HG03342 (cell line): ENCODE results near the gene TXNDC11.

Source experiments
- ATAC-seq: cut with Tn5 transposase; IDR thresholded peaks from one replicate; pipeline ENCODE4 v1.9.1; 2021; ENCODE audit warnings: mild to moderate bottlenecking, moderate library complexity; ENCODE audit not compliant: unreplicated experiment

TXNDC11 gene

GRCh38 chr16:11721781-11722467 is 20.7 kb downstream of the TXNDC11 start:
- ATAC-seq, result no peak

GRCh38 chr16:11719762-11720161 is 22.9 kb downstream of the TXNDC11 start:
- no peak for ATAC-seq

GRCh38 chr16:11719171-11719570 is 23.5 kb downstream of the TXNDC11 start:
- no peak for ATAC-seq

GRCh38 chr16:11717811-11718210 is 24.8 kb downstream of the TXNDC11 start:
- ATAC-seq, result no peak

GRCh38 chr16:11716336-11716735 is 26.3 kb downstream of the TXNDC11 start:
- no peak for ATAC-seq

GRCh38 chr16:11715246-11715947 is 27.3 kb downstream of the TXNDC11 start:
- no peak for ATAC-seq

- ATAC-seq, result no peak
These were observed 30.5 kb downstream of the TXNDC11 start for GRCh38 chr16:11712122-11712521.

GRCh38 chr16:11711662-11712061 is 31.0 kb downstream of the TXNDC11 start:
- ATAC-seq, result no peak

GRCh38 chr16:11708421-11708820 is 34.2 kb downstream of the TXNDC11 start:
- no peak for ATAC-seq

- no peak for ATAC-seq
These were observed 34.9 kb downstream of the TXNDC11 start for GRCh38 chr16:11707679-11708197.

GRCh38 chr16:11706180-11706742 is 36.4 kb downstream of the TXNDC11 start:
- ATAC-seq, result no peak

GRCh38 chr16:11705311-11706025 is 37.2 kb downstream of the TXNDC11 start:
- ATAC-seq, result no peak

GRCh38 chr16:11700264-11701029 is 42.2 kb downstream of the TXNDC11 start:
- no peak for ATAC-seq

GRCh38 chr16:11699234-11699894 is 43.3 kb downstream of the TXNDC11 start:
- no peak for ATAC-seq

GRCh38 chr16:11698271-11698689 is 44.4 kb downstream of the TXNDC11 start:
- ATAC-seq, result no peak

GRCh38 chr16:11697319-11697718 is 45.3 kb downstream of the TXNDC11 start:
- ATAC-seq, result no peak

GRCh38 chr16:11696266-11697012 is 46.2 kb downstream of the TXNDC11 start:
- ATAC-seq, result no peak

- no peak for ATAC-seq
These were observed 50.0 kb downstream of the TXNDC11 start for GRCh38 chr16:11692651-11693050.

GRCh38 chr16:11692171-11692570 is 50.5 kb downstream of the TXNDC11 start:
- no peak for ATAC-seq
